GM12892 (cell line): ENCODE measurements around the gene HID1.

Experiments
- POLR2A ChIP-seq: IDR thresholded peaks from 2 replicates; pipeline ENCODE4 v1.6.1; 2011; ENCODE audit warnings: low read depth, low read length, control low read depth
- POLR2AphosphoS5 ChIP-seq: IDR thresholded peaks from 2 replicates; pipeline ENCODE4 v1.6.1; 2011; ENCODE audit warnings: low read depth, low read length, control low read depth

DNA sequence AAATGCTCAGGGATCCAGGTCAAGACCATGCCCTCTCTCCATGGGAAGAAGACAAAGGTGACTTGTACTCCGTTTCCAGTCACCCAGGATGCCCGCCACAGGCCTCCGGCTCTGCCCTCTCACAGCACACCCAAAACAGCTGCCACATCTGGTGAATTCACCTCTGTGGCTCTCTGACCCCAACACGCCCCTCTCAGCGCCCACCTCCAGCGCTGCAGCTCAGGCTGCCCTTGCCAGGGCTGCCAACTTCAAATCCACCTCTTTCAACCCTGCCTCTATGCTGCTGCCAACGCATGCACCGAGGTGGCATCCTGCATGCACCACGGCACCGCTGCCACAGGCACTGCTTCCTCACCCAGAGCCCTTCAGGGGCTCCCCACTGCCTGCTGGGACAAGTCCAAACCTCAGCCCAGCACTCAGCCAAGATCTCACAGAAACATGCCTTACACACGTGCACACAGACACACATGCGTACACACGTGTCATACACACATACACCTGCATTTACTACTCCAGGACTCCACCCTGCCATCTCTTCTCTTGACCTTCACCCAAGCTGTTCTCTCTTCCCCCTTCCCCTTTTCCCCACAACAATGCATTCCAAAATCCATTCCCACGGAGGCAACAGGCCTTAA is 7.5 kb downstream of the HID1 start:
- no peak for TF ChIP-seq POLR2AphosphoS5
- TF ChIP-seq POLR2A = no peak
